K562 (cell line): ENCODE results near the gene CSTB. TPM values are rescaled to one million over a fixed set of nuclear protein-coding genes. Genes with fewer than 3 reads are reported as not detected.
A peak's percentile ranks its signal among the peaks of the same experiment; 100 is the strongest.

Experiments used
- ELF4 ChIP-seq: fragments of 450-650 bp; formaldehyde crosslinking; IDR thresholded peaks from 2 replicates; pipeline ENCODE4 v1.4.0; 2022; ENCODE audit warnings: missing genetic modification characterization
- JUNB ChIP-seq: fragments of 450-650 bp; formaldehyde crosslinking; conservative IDR thresholded peaks from 2 replicates; pipeline ENCODE4 v1.4.0; 2020; ENCODE audit warnings: mild to moderate bottlenecking
- MTA3 ChIP-seq: fragments of 450-650 bp; formaldehyde crosslinking; IDR thresholded peaks from 2 replicates; pipeline ENCODE4 v1.6.1; 2017; ENCODE audit warnings: mild to moderate bottlenecking, borderline replicate concordance
- SAFB ChIP-seq: fragments of 200-400 bp; formaldehyde crosslinking; IDR thresholded peaks from 2 replicates; pipeline ENCODE4 v1.6.1; 2017; ENCODE audit warnings: low read depth, low read length, borderline replicate concordance
- TARDBP ChIP-seq: fragments of 450-650 bp; IDR thresholded peaks from 2 replicates; pipeline ENCODE4 v1.6.1; 2016
- ZEB2 ChIP-seq: fragments of 450-650 bp; IDR thresholded peaks from 2 replicates; pipeline ENCODE4 v1.6.1; 2016
- ZNF444 ChIP-seq: fragments of 250-450 bp; sonication (Bioruptor Pico); IDR thresholded peaks from 2 replicates; pipeline ENCODE4 v1.4.0; 2020; ENCODE audit warnings: mild to moderate bottlenecking, moderate library complexity
- polyA plus RNA-seq, 8 experiments: library from polyadenylated mRNA; depleted of rRNA in 4 of 8; stranded (reverse) in 5 of 8; unstranded in 3 of 8; fragments of >200 nt; fragmentation: Nextera tagmentation in 2 of 8; fragmentation: Illumina TruSeq in 1 of 8; extraction: Ambion mirVana in 2 of 8; extraction: Trizol in 1 of 8; gene quantifications; 2 replicates each; pipeline versions ENCODE4 v1.2.1 to v1.2.3, GENCODE V29; 2011 to 2014; ENCODE audit warnings: inconsistent platforms in 1 of 8, missing spikeins in 1 of 8
- total RNA-seq, 7 experiments: library from RNA; depleted of rRNA in 6 of 7; stranded (reverse); fragments of >200 nt in 6 of 7; fragmentation: Illumina TruSeq in 2 of 7; extraction: Trizol in 2 of 7; gene quantifications; 2 replicates each; pipeline versions ENCODE4 v1.2.1 to v1.2.3, GENCODE V29; 2011 to 2021; ENCODE audit warnings: low replicate concordance in 1 of 7
- TF ChIP-seq, protein P1 (sequence below), 2 experiments: fragments of 450-650 bp; IDR thresholded peaks; 2 replicates each; pipeline ENCODE4 v1.6.1; 2018; ENCODE audit warnings: mild to moderate bottlenecking in 2 of 2, low read depth in 1 of 2; ENCODE audit not compliant: partially characterized antibody in 2 of 2
- TF ChIP-seq, protein P2 (sequence below), 2 experiments: fragments of 450-650 bp in 1 of 2; sonication (generic) in 1 of 2; formaldehyde crosslinking; conservative IDR thresholded peaks; 2 replicates each; pipeline versions ENCODE4 v1.4.0 to v1.8.1; 2020 to 2022; ENCODE audit warnings: mild to moderate bottlenecking in 1 of 2, missing genetic modification reagents in 1 of 2
- TF ChIP-seq, protein P3 (sequence below): fragments of 250-450 bp; sonication (Bioruptor Pico); IDR thresholded peaks from 2 replicates; pipeline ENCODE4 v1.5.1; 2021; ENCODE audit warnings: mild to moderate bottlenecking
- TF ChIP-seq, protein P4 (sequence below): fragments of 200-800 bp; sonication (Bioruptor generic); IDR thresholded peaks from 2 replicates; pipeline ENCODE4 v1.6.1; 2017; ENCODE audit warnings: missing genetic modification characterization, missing compliant biosample characterization
- TF ChIP-seq, protein P5 (sequence below): fragments of 250-450 bp; sonication (Bioruptor Pico); IDR thresholded peaks from 2 replicates; pipeline ENCODE4 v1.9.0; 2021; ENCODE audit warnings: mild to moderate bottlenecking
- TF ChIP-seq, protein P6 (sequence below), 2 experiments: IDR thresholded peaks in 1 of 2; conservative IDR thresholded peaks in 1 of 2; 2 replicates each; pipeline ENCODE4 v1.6.1; 2016; ENCODE audit warnings: low read depth in 2 of 2, mild to moderate bottlenecking in 1 of 2, missing compliant biosample characterization in 1 of 2, missing genetic modification characterization in 1 of 2, moderate library complexity in 1 of 2

The CSTB gene
- total and polyA plus RNA-seq, 9 of the 15 experiments (the other 6 are each of a cell fraction or from before 2014, with no cell fraction given): 12.4 to 65.0 (median 31.7) TPM

DNA sequence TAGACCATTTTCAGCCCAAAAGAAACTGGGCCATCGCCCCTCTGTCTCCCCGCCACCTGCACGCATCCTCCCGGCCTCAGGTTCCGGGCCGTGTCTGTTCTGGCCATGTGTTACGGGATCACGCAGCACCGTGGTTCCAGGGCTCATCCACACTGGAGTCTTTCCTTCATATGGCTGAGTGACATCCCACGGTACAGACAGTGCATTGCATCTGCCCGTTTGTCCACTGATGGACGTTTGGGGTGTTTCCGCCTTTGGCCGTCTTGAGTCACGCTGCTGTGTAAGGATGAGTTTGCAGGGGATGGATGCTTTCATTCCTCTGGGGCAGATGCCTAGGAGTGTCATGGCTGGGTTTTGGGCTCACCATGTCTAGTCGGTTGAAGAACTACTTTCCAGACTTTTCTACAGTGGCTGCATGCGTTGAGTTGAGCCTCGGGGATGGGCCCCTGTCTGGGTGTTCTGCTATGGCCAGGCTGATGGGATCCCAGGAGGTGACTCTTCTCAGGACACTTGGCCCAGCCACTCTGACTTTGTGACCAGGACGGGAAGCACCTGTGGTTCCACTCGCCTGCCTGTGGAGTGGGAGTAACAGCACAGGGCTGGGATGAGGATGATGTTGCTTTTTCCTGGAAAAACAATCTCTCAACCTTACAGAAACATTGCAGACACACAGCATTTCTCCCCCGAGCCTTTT, 30.1 kb upstream of the CSTB start (continued):
- TF ChIP-seq, protein P1, sequence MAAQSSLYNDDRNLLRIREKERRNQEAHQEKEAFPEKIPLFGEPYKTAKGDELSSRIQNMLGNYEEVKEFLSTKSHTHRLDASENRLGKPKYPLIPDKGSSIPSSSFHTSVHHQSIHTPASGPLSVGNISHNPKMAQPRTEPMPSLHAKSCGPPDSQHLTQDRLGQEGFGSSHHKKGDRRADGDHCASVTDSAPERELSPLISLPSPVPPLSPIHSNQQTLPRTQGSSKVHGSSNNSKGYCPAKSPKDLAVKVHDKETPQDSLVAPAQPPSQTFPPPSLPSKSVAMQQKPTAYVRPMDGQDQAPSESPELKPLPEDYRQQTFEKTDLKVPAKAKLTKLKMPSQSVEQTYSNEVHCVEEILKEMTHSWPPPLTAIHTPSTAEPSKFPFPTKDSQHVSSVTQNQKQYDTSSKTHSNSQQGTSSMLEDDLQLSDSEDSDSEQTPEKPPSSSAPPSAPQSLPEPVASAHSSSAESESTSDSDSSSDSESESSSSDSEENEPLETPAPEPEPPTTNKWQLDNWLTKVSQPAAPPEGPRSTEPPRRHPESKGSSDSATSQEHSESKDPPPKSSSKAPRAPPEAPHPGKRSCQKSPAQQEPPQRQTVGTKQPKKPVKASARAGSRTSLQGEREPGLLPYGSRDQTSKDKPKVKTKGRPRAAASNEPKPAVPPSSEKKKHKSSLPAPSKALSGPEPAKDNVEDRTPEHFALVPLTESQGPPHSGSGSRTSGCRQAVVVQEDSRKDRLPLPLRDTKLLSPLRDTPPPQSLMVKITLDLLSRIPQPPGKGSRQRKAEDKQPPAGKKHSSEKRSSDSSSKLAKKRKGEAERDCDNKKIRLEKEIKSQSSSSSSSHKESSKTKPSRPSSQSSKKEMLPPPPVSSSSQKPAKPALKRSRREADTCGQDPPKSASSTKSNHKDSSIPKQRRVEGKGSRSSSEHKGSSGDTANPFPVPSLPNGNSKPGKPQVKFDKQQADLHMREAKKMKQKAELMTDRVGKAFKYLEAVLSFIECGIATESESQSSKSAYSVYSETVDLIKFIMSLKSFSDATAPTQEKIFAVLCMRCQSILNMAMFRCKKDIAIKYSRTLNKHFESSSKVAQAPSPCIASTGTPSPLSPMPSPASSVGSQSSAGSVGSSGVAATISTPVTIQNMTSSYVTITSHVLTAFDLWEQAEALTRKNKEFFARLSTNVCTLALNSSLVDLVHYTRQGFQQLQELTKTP (IDR thresholded peaks at IDR 0.05; ENCODE audit: low read depth in 1 of 2, partially characterized antibody in 2 of 2): no peak
- no peak for TF ChIP-seq ZEB2
- TF ChIP-seq ELF4 (CRISPR knock-in tag): no peak
- TF ChIP-seq, protein P2, sequence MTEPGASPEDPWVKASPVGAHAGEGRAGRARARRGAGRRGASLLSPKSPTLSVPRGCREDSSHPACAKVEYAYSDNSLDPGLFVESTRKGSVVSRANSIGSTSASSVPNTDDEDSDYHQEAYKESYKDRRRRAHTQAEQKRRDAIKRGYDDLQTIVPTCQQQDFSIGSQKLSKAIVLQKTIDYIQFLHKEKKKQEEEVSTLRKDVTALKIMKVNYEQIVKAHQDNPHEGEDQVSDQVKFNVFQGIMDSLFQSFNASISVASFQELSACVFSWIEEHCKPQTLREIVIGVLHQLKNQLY (CRISPR knock-in tag; conservative IDR thresholded peaks at IDR 0.05): 0 out of 4 replicates have a peak, but pooled peaks of 1 of the 2 experiments have one; percentile 35
- TF ChIP-seq ZNF444: no peak
- TF ChIP-seq, protein P3, sequence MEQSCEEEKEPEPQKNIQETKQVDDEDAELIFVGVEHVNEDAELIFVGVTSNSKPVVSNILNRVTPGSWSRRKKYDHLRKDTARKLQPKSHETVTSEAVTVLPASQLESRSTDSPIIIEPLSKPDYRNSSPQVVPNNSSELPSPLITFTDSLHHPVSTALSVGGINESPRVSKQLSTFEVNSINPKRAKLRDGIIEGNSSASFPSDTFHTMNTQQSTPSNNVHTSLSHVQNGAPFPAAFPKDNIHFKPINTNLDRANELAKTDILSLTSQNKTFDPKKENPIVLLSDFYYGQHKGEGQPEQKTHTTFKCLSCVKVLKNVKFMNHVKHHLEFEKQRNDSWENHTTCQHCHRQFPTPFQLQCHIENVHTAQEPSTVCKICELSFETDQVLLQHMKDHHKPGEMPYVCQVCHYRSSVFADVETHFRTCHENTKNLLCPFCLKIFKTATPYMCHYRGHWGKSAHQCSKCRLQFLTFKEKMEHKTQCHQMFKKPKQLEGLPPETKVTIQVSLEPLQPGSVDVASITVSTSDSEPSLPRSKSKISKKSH (CRISPR knock-in tag): no peak
- no peak for TF ChIP-seq TARDBP
- TF ChIP-seq, protein P4, sequence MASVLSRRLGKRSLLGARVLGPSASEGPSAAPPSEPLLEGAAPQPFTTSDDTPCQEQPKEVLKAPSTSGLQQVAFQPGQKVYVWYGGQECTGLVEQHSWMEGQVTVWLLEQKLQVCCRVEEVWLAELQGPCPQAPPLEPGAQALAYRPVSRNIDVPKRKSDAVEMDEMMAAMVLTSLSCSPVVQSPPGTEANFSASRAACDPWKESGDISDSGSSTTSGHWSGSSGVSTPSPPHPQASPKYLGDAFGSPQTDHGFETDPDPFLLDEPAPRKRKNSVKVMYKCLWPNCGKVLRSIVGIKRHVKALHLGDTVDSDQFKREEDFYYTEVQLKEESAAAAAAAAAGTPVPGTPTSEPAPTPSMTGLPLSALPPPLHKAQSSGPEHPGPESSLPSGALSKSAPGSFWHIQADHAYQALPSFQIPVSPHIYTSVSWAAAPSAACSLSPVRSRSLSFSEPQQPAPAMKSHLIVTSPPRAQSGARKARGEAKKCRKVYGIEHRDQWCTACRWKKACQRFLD: no peak
- TF ChIP-seq, protein P5, sequence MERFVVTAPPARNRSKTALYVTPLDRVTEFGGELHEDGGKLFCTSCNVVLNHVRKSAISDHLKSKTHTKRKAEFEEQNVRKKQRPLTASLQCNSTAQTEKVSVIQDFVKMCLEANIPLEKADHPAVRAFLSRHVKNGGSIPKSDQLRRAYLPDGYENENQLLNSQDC: no peak
- no peak for TF ChIP-seq JUNB (CRISPR knock-in tag)
- no peak for TF ChIP-seq SAFB
- TF ChIP-seq, protein P6, sequence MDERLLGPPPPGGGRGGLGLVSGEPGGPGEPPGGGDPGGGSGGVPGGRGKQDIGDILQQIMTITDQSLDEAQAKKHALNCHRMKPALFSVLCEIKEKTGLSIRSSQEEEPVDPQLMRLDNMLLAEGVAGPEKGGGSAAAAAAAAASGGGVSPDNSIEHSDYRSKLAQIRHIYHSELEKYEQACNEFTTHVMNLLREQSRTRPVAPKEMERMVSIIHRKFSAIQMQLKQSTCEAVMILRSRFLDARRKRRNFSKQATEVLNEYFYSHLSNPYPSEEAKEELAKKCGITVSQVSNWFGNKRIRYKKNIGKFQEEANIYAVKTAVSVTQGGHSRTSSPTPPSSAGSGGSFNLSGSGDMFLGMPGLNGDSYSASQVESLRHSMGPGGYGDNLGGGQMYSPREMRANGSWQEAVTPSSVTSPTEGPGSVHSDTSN (CRISPR knock-in tag; IDR thresholded peaks at IDR 0.05; ENCODE audit: low read depth): no peak
- TF ChIP-seq, protein P6 (tag; conservative IDR thresholded peaks at IDR 0.05; ENCODE audit: low read depth): 0 out of 2 replicates have a peak, but pooled peaks have one; percentile 10
- no peak for TF ChIP-seq MTA3
